HepG2 (cell line): ENCODE data around the gene ARL3. TPM values are rescaled to one million over a fixed set of nuclear protein-coding genes. Genes with fewer than 3 reads are reported as not detected.
A peak's percentile ranks its signal among the peaks of the same experiment; 100 is the strongest.

ENCODE experiments used
- FIP1L1 ChIP-seq: fragments of 200-400 bp; formaldehyde crosslinking; IDR thresholded peaks from 2 replicates; pipeline ENCODE4 v1.6.1; 2018; ENCODE audit warnings: low read depth, mild to moderate bottlenecking, low read length, moderate library complexity, borderline replicate concordance; ENCODE audit not compliant: insufficient read depth
- SRSF4 ChIP-seq: fragments of 200-400 bp; formaldehyde crosslinking; IDR thresholded peaks from one replicate; pipeline ENCODE4 v1.6.1; 2018; ENCODE audit warnings: mild to moderate bottlenecking, low read depth, low read length, moderate library complexity; ENCODE audit not compliant: poor library complexity, severe bottlenecking
- ZNF121 ChIP-seq: sonication (generic); formaldehyde crosslinking; IDR thresholded peaks from 2 replicates; pipeline ENCODE4 v1.5.0; 2020; ENCODE audit warnings: mild to moderate bottlenecking, missing genetic modification reagents
- polyA plus RNA-seq, 8 experiments: library from polyadenylated mRNA; depleted of rRNA in 3 of 8; stranded (reverse) in 7 of 8; unstranded in 1 of 8; fragments of >200 nt; fragmentation: Illumina TruSeq in 4 of 8; extraction: Trizol in 4 of 8; gene quantifications; 2 replicates each; pipeline versions ENCODE4 v1.2.1 to v1.2.3, GENCODE V29; 2011 to 2016; ENCODE audit warnings: low read depth in 4 of 8, missing spikeins in 1 of 8, mixed read lengths in 1 of 8; ENCODE audit not compliant: insufficient read depth in 1 of 8
- total RNA-seq, 5 experiments: library from RNA; depleted of rRNA; stranded (reverse); fragments of >200 nt; fragmentation: Illumina TruSeq; extraction: Trizol; gene quantifications; 2 replicates each; pipeline ENCODE4 v1.2.3, GENCODE V29; 2016; ENCODE audit warnings: low read depth in 1 of 5
- TF ChIP-seq, protein P1 (sequence below): sonication (generic); formaldehyde crosslinking; IDR thresholded peaks from 2 replicates; pipeline ENCODE4 v1.5.0; 2020; ENCODE audit warnings: mild to moderate bottlenecking, missing genetic modification reagents, borderline replicate concordance

The ARL3 gene
- total and polyA plus RNA-seq, 2 of the 13 experiments (the other 11 are each of a cell fraction or from before 2014, with no cell fraction given): 5.2 to 6.6 TPM

GRCh38 chr10:102720337-102720736, 6.1 kb upstream of the ARL3 start (continued):
- TF ChIP-seq, protein P1, sequence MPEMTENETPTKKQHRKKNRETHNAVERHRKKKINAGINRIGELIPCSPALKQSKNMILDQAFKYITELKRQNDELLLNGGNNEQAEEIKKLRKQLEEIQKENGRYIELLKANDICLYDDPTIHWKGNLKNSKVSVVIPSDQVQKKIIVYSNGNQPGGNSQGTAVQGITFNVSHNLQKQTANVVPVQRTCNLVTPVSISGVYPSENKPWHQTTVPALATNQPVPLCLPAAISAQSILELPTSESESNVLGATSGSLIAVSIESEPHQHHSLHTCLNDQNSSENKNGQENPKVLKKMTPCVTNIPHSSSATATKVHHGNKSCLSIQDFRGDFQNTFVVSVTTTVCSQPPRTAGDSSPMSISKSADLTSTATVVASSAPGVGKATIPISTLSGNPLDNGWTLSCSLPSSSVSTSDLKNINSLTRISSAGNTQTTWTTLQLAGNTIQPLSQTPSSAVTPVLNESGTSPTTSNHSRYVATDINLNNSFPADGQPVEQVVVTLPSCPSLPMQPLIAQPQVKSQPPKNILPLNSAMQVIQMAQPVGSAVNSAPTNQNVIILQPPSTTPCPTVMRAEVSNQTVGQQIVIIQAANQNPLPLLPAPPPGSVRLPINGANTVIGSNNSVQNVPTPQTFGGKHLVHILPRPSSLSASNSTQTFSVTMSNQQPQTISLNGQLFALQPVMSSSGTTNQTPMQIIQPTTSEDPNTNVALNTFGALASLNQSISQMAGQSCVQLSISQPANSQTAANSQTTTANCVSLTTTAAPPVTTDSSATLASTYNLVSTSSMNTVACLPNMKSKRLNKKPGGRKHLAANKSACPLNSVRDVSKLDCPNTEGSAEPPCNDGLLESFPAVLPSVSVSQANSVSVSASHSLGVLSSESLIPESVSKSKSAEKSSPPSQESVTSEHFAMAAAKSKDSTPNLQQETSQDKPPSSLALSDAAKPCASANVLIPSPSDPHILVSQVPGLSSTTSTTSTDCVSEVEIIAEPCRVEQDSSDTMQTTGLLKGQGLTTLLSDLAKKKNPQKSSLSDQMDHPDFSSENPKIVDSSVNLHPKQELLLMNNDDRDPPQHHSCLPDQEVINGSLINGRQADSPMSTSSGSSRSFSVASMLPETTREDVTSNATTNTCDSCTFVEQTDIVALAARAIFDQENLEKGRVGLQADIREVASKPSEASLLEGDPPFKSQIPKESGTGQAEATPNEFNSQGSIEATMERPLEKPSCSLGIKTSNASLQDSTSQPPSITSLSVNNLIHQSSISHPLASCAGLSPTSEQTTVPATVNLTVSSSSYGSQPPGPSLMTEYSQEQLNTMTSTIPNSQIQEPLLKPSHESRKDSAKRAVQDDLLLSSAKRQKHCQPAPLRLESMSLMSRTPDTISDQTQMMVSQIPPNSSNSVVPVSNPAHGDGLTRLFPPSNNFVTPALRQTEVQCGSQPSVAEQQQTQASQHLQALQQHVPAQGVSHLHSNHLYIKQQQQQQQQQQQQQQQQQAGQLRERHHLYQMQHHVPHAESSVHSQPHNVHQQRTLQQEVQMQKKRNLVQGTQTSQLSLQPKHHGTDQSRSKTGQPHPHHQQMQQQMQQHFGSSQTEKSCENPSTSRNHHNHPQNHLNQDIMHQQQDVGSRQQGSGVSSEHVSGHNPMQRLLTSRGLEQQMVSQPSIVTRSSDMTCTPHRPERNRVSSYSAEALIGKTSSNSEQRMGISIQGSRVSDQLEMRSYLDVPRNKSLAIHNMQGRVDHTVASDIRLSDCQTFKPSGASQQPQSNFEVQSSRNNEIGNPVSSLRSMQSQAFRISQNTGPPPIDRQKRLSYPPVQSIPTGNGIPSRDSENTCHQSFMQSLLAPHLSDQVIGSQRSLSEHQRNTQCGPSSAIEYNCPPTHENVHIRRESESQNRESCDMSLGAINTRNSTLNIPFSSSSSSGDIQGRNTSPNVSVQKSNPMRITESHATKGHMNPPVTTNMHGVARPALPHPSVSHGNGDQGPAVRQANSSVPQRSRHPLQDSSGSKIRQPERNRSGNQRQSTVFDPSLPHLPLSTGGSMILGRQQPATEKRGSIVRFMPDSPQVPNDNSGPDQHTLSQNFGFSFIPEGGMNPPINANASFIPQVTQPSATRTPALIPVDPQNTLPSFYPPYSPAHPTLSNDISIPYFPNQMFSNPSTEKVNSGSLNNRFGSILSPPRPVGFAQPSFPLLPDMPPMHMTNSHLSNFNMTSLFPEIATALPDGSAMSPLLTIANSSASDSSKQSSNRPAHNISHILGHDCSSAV (CRISPR knock-in tag): no peak
- TF ChIP-seq ZNF121 (CRISPR knock-in tag) (peak; percentile 49; the same call in 1 of the 2 replicates), FIP1L1 (no peak), SRSF4 (no peak)
